ENCODE measurements around the gene FAM181B. TPM values are rescaled to one million over a fixed set of nuclear protein-coding genes. Genes with fewer than 3 reads are reported as not detected.

FAM181B gene
- total RNA-seq, 1 donor from 2014 or later, result 1.0 TPM

DNA sequence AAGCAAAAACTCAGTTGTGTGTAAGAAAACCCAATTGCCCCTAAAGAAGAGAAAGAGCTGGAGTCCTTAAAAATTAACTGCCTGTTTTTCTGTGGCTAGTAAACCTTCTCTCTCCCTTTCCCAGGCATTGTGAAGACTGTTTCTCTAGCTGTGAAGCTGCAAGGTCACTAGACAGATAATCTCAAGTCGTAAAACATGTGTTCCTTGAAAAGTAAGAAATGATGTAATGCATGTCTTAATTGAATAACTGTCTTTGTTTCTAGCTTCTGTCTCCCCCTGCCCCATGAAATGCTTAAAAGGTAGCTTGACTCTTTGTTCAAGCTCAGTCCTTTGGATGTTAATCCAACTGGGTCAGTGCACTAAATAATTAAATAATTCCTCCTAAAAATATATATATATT is 29.5 kb upstream of the FAM181B start:
- Mint-ChIP-seq H3K4me1 (ENCODE audit: unreplicated experiment) (no peaks in the 10 kb centered on the region), H3K4me3 (ENCODE audit: unreplicated experiment) (no peak overlapping the region), H3K27me3 (ENCODE audit: unreplicated experiment) (peaks cover 1% of the 10 kb centered on the region), H3K9me3 (ENCODE audit: unreplicated experiment) (no peaks in the 10 kb centered on the region), H3K36me3 (ENCODE audit: low read depth, unreplicated experiment) (no peaks in the 10 kb centered on the region), H3K27ac (ENCODE audit: unreplicated experiment) (no peak overlapping the region)
- TF ChIP-seq, protein P1, sequence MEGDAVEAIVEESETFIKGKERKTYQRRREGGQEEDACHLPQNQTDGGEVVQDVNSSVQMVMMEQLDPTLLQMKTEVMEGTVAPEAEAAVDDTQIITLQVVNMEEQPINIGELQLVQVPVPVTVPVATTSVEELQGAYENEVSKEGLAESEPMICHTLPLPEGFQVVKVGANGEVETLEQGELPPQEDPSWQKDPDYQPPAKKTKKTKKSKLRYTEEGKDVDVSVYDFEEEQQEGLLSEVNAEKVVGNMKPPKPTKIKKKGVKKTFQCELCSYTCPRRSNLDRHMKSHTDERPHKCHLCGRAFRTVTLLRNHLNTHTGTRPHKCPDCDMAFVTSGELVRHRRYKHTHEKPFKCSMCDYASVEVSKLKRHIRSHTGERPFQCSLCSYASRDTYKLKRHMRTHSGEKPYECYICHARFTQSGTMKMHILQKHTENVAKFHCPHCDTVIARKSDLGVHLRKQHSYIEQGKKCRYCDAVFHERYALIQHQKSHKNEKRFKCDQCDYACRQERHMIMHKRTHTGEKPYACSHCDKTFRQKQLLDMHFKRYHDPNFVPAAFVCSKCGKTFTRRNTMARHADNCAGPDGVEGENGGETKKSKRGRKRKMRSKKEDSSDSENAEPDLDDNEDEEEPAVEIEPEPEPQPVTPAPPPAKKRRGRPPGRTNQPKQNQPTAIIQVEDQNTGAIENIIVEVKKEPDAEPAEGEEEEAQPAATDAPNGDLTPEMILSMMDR (IDR thresholded peaks at IDR 0.05; ENCODE audit: unreplicated experiment), result no peak
- DNase-seq (ENCODE audit: low spot score), result no peak

DNA sequence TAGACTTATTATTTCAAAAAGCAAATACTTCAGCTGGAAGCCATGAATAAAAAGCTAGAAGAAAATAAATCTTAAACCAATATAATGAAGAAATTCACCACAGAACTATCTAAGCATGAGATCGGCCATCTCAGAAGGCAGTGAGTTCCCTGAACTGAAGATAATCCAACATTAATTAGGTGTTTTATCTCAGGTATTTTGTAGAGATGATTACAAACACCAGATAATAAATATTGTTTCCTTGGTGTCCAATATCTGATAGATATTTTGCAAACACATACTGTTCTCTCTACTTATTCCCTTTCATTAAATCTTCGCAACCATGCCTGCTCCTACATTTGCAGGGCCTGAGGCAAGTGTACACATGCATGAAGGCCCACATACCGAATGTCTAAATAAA is 26.0 kb upstream of the FAM181B start:
- Mint-ChIP-seq H3K36me3 (ENCODE audit: low read depth, unreplicated experiment) (no peaks in the 10 kb centered on the region), H3K27ac (ENCODE audit: unreplicated experiment) (no peak overlapping the region), H3K4me3 (ENCODE audit: unreplicated experiment) (no peak overlapping the region), H3K27me3 (ENCODE audit: unreplicated experiment) (peaks cover 1% of the 10 kb centered on the region), H3K4me1 (ENCODE audit: unreplicated experiment) (no peaks in the 10 kb centered on the region), H3K9me3 (ENCODE audit: unreplicated experiment) (no peaks in the 10 kb centered on the region)
- TF ChIP-seq, protein P1 (IDR thresholded peaks at IDR 0.05; ENCODE audit: unreplicated experiment), result no peak
- DNase-seq (ENCODE audit: low spot score), result no peak

DNA sequence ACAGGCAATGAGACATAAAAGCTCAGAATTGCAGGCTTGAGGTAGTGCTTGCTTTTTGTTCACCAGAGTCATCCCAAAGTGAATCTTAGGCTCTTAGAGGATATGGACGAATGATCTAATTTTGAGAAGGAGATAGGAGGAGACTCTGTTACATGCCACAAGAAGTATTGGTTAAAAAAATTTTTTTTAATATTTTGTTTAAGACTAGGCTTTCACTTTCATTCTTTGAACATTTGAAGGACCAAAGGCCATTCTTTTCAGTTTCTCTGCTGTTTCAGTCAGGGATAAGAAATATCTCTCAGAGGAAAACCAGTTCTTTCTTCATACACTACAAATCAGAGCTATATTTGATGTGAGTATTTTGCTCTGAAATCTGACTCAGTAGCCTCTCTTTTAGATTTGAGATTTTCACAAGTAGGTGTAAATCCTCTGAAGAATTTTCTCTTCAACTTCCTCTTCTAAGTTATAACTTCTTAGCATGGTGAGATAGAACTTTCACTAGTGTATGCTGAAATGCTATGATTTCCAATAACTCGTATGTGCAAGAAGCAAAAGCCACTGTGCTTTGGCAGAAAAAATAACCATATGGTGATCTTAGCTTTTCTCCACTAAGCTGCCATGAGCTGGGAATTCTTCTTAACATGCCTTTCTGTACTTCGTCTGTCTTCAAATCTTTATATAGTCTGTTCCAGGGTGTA is 24.1 kb upstream of the FAM181B start:
- Mint-ChIP-seq H3K4me3 (ENCODE audit: unreplicated experiment) (no peak overlapping the region), H3K36me3 (ENCODE audit: low read depth, unreplicated experiment) (no peaks in the 10 kb centered on the region), H3K27me3 (ENCODE audit: unreplicated experiment) (peaks cover 2% of the 10 kb centered on the region), H3K4me1 (ENCODE audit: unreplicated experiment) (no peaks in the 10 kb centered on the region), H3K9me3 (ENCODE audit: unreplicated experiment) (no peaks in the 10 kb centered on the region), H3K27ac (ENCODE audit: unreplicated experiment) (no peak overlapping the region)
- DNase-seq (ENCODE audit: low spot score), result no peak
- TF ChIP-seq, protein P1 (IDR thresholded peaks at IDR 0.05; ENCODE audit: unreplicated experiment), result no peak

DNA sequence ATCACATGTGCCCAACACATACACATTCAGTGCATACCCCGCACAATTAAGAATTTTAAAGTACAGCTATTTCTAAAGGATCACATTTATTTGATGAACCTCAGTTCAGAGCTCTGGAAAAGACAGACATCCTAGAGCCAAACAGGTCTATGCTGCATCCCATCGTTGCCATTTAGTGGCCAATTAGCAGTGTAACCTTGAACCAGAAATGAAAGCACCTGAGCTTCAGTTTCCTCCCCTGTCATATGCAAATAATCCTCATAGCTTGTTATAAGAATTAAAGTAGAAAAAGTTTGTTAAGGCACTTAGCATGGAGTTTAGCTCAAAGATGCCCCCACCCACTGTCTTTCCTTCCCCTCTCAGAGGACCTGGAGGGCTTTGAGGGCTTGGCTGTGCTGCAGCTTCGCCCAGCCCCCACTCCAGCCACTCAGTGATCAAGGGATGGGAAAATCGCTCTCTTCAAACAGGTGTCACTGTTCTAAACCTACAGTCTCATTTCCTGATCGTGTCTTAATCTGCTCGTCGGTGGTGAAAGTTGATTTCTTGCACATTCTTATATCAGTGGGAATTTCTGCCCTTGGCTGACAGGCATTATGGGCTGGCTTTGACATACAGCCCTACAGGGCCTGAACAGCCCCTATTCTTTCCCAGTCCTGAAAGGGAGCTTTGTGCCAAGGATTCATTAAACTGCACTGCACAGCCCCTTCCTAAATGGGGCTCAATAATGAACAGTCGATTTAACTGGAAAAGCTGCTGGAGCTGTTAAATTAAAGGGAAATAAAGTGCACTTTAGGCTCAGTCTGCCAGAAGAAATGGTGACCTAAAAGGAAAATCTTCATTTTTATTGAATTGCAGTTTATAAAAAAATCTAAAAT is 23.3 kb upstream of the FAM181B start:
- H3K36me3 Mint-ChIP-seq (ENCODE audit: low read depth, unreplicated experiment), result no peaks in the 10 kb centered on the region
- peaks cover 2% of the 10 kb centered on the region for H3K27me3 Mint-ChIP-seq (ENCODE audit: unreplicated experiment)
- TF ChIP-seq, protein P1 (IDR thresholded peaks at IDR 0.05; ENCODE audit: unreplicated experiment), result no peak
- DNase-seq (ENCODE audit: low spot score), result no peak
- H3K27ac Mint-ChIP-seq (ENCODE audit: unreplicated experiment), result no peak overlapping the region
- H3K4me3 Mint-ChIP-seq (ENCODE audit: unreplicated experiment), result no peak overlapping the region
- no peaks in the 10 kb centered on the region for H3K4me1 Mint-ChIP-seq (ENCODE audit: unreplicated experiment)
- H3K9me3 Mint-ChIP-seq (ENCODE audit: unreplicated experiment), result no peaks in the 10 kb centered on the region

DNA sequence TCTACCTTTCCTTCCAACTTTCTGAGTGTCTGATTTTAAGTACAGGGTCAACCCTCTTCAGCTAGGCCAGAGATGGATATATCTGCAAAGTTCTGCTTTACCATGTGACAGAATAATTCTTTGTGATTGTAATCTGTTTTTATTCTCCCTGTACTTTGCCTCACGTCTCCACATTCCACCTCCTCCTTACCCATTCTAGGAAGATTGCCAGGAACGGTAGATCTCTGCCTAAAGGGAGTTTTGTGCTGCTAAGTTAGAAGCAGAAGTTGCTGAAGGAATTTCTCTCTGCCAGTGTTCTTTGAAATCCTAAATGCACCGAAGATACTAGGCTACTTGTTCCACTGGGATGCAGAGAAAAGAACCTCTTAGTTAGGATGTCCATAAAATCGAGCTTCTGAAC is 20.7 kb upstream of the FAM181B start:
- H3K4me3 Mint-ChIP-seq (ENCODE audit: unreplicated experiment), result no peak overlapping the region
- H3K9me3 Mint-ChIP-seq (ENCODE audit: unreplicated experiment), result no peaks in the 10 kb centered on the region
- peaks cover 15% of the 10 kb centered on the region for H3K4me1 Mint-ChIP-seq (ENCODE audit: unreplicated experiment)
- H3K27me3 Mint-ChIP-seq (ENCODE audit: unreplicated experiment), result peaks cover 4% of the 10 kb centered on the region
- no peak overlapping the region for H3K27ac Mint-ChIP-seq (ENCODE audit: unreplicated experiment)
- DNase-seq (ENCODE audit: low spot score), result no peak
- TF ChIP-seq, protein P1 (IDR thresholded peaks at IDR 0.05; ENCODE audit: unreplicated experiment), result no peak
- no peaks in the 10 kb centered on the region for H3K36me3 Mint-ChIP-seq (ENCODE audit: low read depth, unreplicated experiment)

Data from endothelial cell (in vitro differentiated cells).